Testis (tissue), 5 donors: ENCODE measurements around the gene OTOP2. TPM values are rescaled to one million over a fixed set of nuclear protein-coding genes. Genes with fewer than 3 reads are reported as not detected.

ENCODE experiments used
- DNase-seq: peaks from one replicate; pipeline ENCODE4 v3.0.0-alpha.2; 2019
- H3K27ac ChIP-seq, 2 donors: fragments of 200-600 bp; sonication (generic); one replicate each; pipeline ENCODE4 v1.5.1; 2019
- H3K27me3 ChIP-seq: fragments of 200-600 bp; sonication (generic); one replicate; pipeline ENCODE4 v1.5.1; 2019
- H3K36me3 ChIP-seq: fragments of 200-600 bp; sonication (generic); one replicate; pipeline ENCODE4 v1.5.1; 2017; ENCODE audit warnings: low read depth; ENCODE audit errors: missing control alignments
- H3K4me1 ChIP-seq: fragments of 200-600 bp; sonication (generic); one replicate; pipeline ENCODE4 v1.5.1; 2019
- H3K4me3 ChIP-seq, 2 donors: fragments of 200-600 bp; sonication (generic); one replicate each; pipeline ENCODE4 v1.5.1; 2017 to 2019
- H3K9me3 ChIP-seq: fragments of 200-600 bp; sonication (generic); one replicate; pipeline ENCODE4 v1.5.1; 2017
- CTCF ChIP-seq, 3 experiments: fragments of 450-650 bp in 2 of 3; fragments of 200-600 bp in 1 of 3; sonication (generic) in 1 of 3; IDR thresholded peaks; one replicate each; pipeline ENCODE4 v1.5.1; 2016 to 2019; ENCODE audit warnings: antibody characterized with exemption in 3 of 3, mild to moderate bottlenecking in 2 of 3, moderate library complexity in 1 of 3
- POLR2A ChIP-seq: fragments of 450-650 bp; IDR thresholded peaks from one replicate; pipeline ENCODE4 v1.6.1; 2017; ENCODE audit warnings: antibody characterized with exemption, mild to moderate bottlenecking, moderate library complexity
- WGBS, 2 donors: methylation state at CpG; one replicate each; pipeline ENCODE4 v1.1.5; 2018; 5-methylcytosine and 5-hydroxymethylcytosine counted together
- intact Hi-C: fragments of 100-400 bp; cut with DNase I; formaldehyde crosslinking; loops from one replicate; pipeline ENCODE4 v1.15.1; 2023; ENCODE audit warnings: low total_unique reads
- long read RNA-seq, 2 donors: transcript quantifications; one replicate each; lab custom pipeline, GENCODE V29; 2026
- polyA plus RNA-seq: library from polyadenylated mRNA; stranded (reverse); fragments of 350-450 nt; fragmentation: Illumina TruSeq; extraction: RNeasy Lipid Tissue Mini Kit (QIAGEN cat#74804); gene quantifications from one replicate; pipeline ENCODE4 v1.2.3, GENCODE V29; 2014; ENCODE audit warnings: low read depth, low replicate concordance; ENCODE audit not compliant: insufficient read depth
- total RNA-seq, 2 donors: library from RNA; depleted of rRNA; stranded (reverse); fragments of >200 nt; gene quantifications; one replicate each; pipeline ENCODE4 v1.2.3, GENCODE V29; 2016

Gene OTOP2
- total RNA-seq (1 to 10 TPM; 2.4 to 5.7 TPM), polyA plus RNA-seq (5.7 TPM)
- long read RNA-seq, donor 1: 0 reads
- long read RNA-seq, donor 2: 0 reads

- peaks cover 20% of the 10 kb centered on the region for H3K4me1 ChIP-seq
- WGBS, 2 donors: 0 to 2% methylated on average over 15 to 44 of the region's 54 CpGs
- intact Hi-C loops: no loop called here
- H3K27ac ChIP-seq: no peak within 1 kb of the TSS
- H3K4me3 ChIP-seq: peak within 1 kb of the TSS; percentile 22 to 45
- no peaks in the 10 kb centered on the region for H3K27me3 ChIP-seq
- no peaks in the 10 kb centered on the region for H3K36me3 ChIP-seq
- TF ChIP-seq POLR2A: no peak
- TF ChIP-seq CTCF (IDR thresholded peaks at IDR 0.05): no peak
- no peak for DNase-seq
- H3K9me3 ChIP-seq: no peaks in the 10 kb centered on the region
Observed at GRCh38 chr17:74924250-74924948, at the start of gene OTOP2. Gene OTOP2, plus strand, starts transcription at chr17:74924273. Its CDS starts 360 bp downstream, at chr17:74924633.

GRCh38 chr17:74874615-74875037 lies 49.4 kb upstream of the OTOP2 start:
- TF ChIP-seq CTCF (IDR thresholded peaks at IDR 0.05): no peak
- no peak for TF ChIP-seq POLR2A
- no peak for DNase-seq
- Histone ChIP-seq H3K27ac (no peak overlapping the region), H3K27me3 (no peaks in the 10 kb centered on the region), H3K36me3 (no peaks in the 10 kb centered on the region), H3K4me1 (peaks cover 21% of the 10 kb centered on the region), H3K4me3 (no peak overlapping the region), H3K9me3 (no peaks in the 10 kb centered on the region)
- intact Hi-C loops: no loop called here
- 83 to 95% methylated on average over 5 of the region's 5 CpGs for WGBS, 2 donors

GRCh38 chr17:74875155-74875976 lies 48.7 kb upstream of the OTOP2 start:
- DNase-seq: no peak
- Histone ChIP-seq H3K27ac (no peak overlapping the region), H3K36me3 (no peaks in the 10 kb centered on the region), H3K4me1 (peaks cover 15% of the 10 kb centered on the region), H3K27me3 (no peaks in the 10 kb centered on the region), H3K9me3 (no peaks in the 10 kb centered on the region), H3K4me3 (no peak overlapping the region)
- 45 to 58% methylated on average over 5 of the region's 5 CpGs for WGBS, 2 donors
- TF ChIP-seq CTCF (IDR thresholded peaks at IDR 0.05): no peak
- no peak for TF ChIP-seq POLR2A
- intact Hi-C loops: no loop called here

- H3K27ac ChIP-seq: no peak overlapping the region
- DNase-seq: no peak
- H3K36me3 ChIP-seq: no peaks in the 10 kb centered on the region
- 56 to 71% methylated on average over 6 of the region's 6 CpGs for WGBS, 2 donors
- H3K4me3 ChIP-seq: no peak overlapping the region
- H3K4me1 ChIP-seq: peaks cover 15% of the 10 kb centered on the region
- no peaks in the 10 kb centered on the region for H3K9me3 ChIP-seq
- no peaks in the 10 kb centered on the region for H3K27me3 ChIP-seq
- intact Hi-C loops: no loop called here
- TF ChIP-seq POLR2A (no peak), CTCF (IDR thresholded peaks at IDR 0.05) (no peak)
Observed at GRCh38 chr17:74875977-74876593, 48.0 kb upstream of the OTOP2 start.
